Body of pancreas (tissue), 4 donors: ENCODE measurements around the gene NUMA1. TPM values are rescaled to one million over a fixed set of nuclear protein-coding genes. Genes with fewer than 3 reads are reported as not detected.

Experiments
- ATAC-seq: fragments of 150-250 bp; one replicate; pipeline ENCODE4 v1.9.1; 2016
- DNase-seq, 4 donors: peaks; one replicate each; pipeline ENCODE4 v3.0.0-alpha.2; 2019
- H3K27ac ChIP-seq, 4 donors: fragments of 200-600 bp; sonication (generic); 1 replicate in 3 of 4; 2 replicates in 1 of 4; pipeline versions ENCODE4 v1.5.1 to v1.6.1; 2016 to 2019; ENCODE audit warnings: mild to moderate bottlenecking in 1 of 4, mixed read lengths in 1 of 4, moderate library complexity in 1 of 4
- H3K27me3 ChIP-seq, 2 donors: fragments of 200-600 bp; sonication (generic); one replicate each; pipeline ENCODE4 v1.6.0; 2016; ENCODE audit warnings: mild to moderate bottlenecking in 1 of 2
- H3K36me3 ChIP-seq, 2 donors: fragments of 200-600 bp; sonication (generic); replicated peaks in 1 of 2; 2 replicates each; pipeline ENCODE4 v1.5.1; 2016; ENCODE audit warnings: low read depth in 2 of 2; ENCODE audit not compliant: insufficient read depth in 1 of 2
- H3K4me1 ChIP-seq: fragments of 200-600 bp; sonication (generic); one replicate; pipeline ENCODE4 v1.6.0; 2016
- H3K4me3 ChIP-seq, 2 donors: fragments of 200-600 bp; sonication (generic); 1 replicate in 1 of 2; 2 replicates in 1 of 2; pipeline ENCODE4 v1.5.1; 2016 to 2019
- H3K9me3 ChIP-seq, 3 donors: fragments of 200-600 bp; sonication (generic); 1 replicate in 2 of 3; 2 replicates in 1 of 3; pipeline ENCODE4 v1.5.1; 2016
- POLR2A ChIP-seq, 3 donors: fragments of 450-650 bp; IDR thresholded peaks; one replicate each; pipeline ENCODE4 v1.6.1; 2016; ENCODE audit warnings: antibody characterized with exemption in 3 of 3, mild to moderate bottlenecking in 2 of 3
- WGBS, 2 donors: methylation state at CpG; one replicate each; pipeline ENCODE4 v1.1.5; 2017; 5-methylcytosine and 5-hydroxymethylcytosine counted together
- intact Hi-C: fragments of 100-400 bp; cut with DNase I; formaldehyde crosslinking; loops from one replicate; pipeline ENCODE4 v1.15.1; 2023
- total RNA-seq, 2 donors: library from RNA; depleted of rRNA; stranded (reverse); fragments of >200 nt; gene quantifications; one replicate each; pipeline ENCODE4 v1.1.0, GENCODE V29; 2016
- TF ChIP-seq, protein P1 (sequence below), 7 experiments: fragments of 450-650 bp in 4 of 7; fragments of 200-600 bp in 3 of 7; sonication (generic) in 3 of 7; IDR thresholded peaks; one replicate each; pipeline ENCODE4 v1.5.1; 2016 to 2019; ENCODE audit warnings: antibody characterized with exemption in 7 of 7

Gene NUMA1
- total RNA-seq, 2 donors from 2014 or later = 173 to 191 TPM

DNA sequence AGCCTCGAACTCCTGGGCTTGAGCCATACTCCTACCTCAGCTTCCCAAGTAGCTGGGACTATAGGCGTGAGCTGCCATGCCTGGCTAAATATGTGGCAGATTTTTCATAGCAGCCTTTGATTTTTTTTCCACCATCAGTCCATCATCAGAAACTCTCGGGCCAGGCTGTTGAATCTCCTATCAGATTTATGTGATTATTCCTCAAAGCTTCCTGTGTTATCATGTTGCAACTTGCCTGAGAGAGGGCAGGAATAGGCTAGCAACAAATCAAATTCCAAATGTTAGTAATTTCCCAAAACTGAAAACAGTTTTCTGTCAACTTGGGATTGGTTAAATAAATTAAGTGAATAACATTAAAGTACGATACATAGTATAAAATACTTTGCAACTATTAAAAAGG lies 3.7 kb upstream of the NUMA1 start:
- H3K27me3 ChIP-seq = no peaks in the 10 kb centered on the region
- no peaks in the 10 kb centered on the region for H3K36me3 ChIP-seq
- WGBS, 2 donors = 81 to 93% methylated on average over 4 of the region's 4 CpGs
- no peaks in the 10 kb centered on the region for H3K9me3 ChIP-seq
- intact Hi-C loops = no loop called here
- no peak overlapping the region for H3K4me3 ChIP-seq
- no peak for ATAC-seq
- peaks cover 14% of the 10 kb centered on the region for H3K4me1 ChIP-seq
- TF ChIP-seq POLR2A (IDR thresholded peaks at IDR 0.05) = no peak
- TF ChIP-seq, protein P1, sequence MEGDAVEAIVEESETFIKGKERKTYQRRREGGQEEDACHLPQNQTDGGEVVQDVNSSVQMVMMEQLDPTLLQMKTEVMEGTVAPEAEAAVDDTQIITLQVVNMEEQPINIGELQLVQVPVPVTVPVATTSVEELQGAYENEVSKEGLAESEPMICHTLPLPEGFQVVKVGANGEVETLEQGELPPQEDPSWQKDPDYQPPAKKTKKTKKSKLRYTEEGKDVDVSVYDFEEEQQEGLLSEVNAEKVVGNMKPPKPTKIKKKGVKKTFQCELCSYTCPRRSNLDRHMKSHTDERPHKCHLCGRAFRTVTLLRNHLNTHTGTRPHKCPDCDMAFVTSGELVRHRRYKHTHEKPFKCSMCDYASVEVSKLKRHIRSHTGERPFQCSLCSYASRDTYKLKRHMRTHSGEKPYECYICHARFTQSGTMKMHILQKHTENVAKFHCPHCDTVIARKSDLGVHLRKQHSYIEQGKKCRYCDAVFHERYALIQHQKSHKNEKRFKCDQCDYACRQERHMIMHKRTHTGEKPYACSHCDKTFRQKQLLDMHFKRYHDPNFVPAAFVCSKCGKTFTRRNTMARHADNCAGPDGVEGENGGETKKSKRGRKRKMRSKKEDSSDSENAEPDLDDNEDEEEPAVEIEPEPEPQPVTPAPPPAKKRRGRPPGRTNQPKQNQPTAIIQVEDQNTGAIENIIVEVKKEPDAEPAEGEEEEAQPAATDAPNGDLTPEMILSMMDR (IDR thresholded peaks at IDR 0.05) = no peak
- H3K27ac ChIP-seq = no peak overlapping the region
- no peak for DNase-seq

DNA sequence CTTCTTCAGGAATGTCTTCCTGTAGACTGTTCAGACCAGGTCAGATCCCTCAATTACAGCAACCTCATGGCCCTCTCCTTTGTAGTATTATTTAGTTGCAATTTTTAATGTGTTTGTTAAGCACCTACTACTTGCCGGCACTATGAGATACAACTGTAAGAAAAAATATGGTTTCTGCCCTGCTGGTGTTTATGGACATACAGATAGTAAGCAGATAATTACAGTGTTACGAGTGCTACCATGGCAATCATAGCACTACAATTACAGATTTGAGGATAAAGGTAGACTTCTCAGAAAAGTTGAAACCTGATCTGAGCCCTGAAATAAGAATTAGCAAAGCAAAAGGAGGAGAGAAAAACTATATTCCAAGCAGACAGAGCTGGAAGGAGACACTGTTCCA lies 3.1 kb upstream of the NUMA1 start:
- no peak for TF ChIP-seq POLR2A (IDR thresholded peaks at IDR 0.05)
- TF ChIP-seq, protein P1 (IDR thresholded peaks at IDR 0.05) = no peak
- DNase-seq = no peak
- no peak for ATAC-seq
- Histone ChIP-seq H3K4me1 (peaks cover 20% of the 10 kb centered on the region), H3K27ac (no peak overlapping the region), H3K9me3 (no peaks in the 10 kb centered on the region), H3K27me3 (no peaks in the 10 kb centered on the region), H3K36me3 (no peaks in the 10 kb centered on the region), H3K4me3 (no peak overlapping the region)
- intact Hi-C loops = no loop called here
- WGBS, 2 donors = 57 to 76% methylated on average over 2 of the region's 2 CpGs

DNA sequence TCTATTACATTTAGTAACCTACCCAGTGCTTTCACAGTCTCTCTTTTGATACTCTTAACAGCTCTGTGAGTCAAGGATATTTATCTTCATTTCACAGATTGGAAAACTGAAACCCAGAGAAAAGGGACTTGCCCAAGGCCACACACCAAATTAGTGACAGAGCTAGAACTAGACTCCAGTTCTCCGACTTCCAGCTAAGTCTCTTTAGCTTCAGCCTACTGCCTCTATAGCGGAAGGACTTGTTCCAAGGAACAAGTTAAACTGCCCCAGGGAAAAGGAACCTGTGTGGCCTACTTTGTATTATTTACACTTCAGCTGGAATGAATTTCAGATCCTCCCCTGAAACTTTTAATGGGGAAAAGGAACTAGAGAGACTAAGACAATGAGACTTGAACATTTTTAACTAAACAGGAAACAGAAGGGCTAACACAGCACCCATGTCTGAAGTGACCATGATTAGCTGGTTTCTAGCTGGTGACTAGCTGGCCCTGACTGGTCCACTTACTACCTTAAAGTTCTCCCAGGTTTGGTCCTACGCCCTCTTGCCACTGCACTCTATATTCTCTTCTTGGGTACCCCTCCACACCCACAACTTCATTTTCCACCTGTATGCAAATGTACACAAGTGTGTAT lies 1.6 kb upstream of the NUMA1 start:
- Histone ChIP-seq H3K27ac (peak overlapping the region in 2 of 4 donors; percentile 34 to 96), H3K27me3 (no peaks in the 10 kb centered on the region), H3K9me3 (no peaks in the 10 kb centered on the region), H3K4me3 (no peak overlapping the region), H3K36me3 (no peaks in the 10 kb centered on the region), H3K4me1 (peaks cover 25% of the 10 kb centered on the region)
- intact Hi-C loops = no loop called here
- no peak for DNase-seq
- TF ChIP-seq, protein P1 (IDR thresholded peaks at IDR 0.05) = no peak
- no peak for TF ChIP-seq POLR2A (IDR thresholded peaks at IDR 0.05)
- no peak for ATAC-seq
- 73 to 77% methylated on average over 3 of the region's 3 CpGs for WGBS, 2 donors

DNA sequence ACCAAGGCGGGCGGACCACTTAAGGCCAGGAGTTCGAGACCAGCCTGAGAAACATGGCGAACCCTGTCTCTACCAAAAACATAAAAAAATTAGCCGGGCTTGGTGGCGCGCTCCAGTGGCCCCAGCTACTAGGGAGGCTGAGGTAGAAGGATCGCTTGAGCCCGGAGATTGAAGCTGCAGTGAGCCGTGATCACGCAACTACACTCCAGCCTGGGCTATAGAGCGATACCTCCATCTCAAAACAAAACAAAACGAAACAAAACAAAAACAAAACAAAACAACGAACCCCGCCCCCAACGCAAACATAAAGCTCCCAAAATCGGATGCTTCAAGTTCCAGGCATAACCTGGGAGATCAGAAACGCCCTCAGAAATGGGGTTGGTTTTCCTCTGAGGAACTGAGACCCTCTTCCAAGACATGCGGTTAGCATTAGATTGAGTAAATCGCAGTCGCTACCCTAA lies 872 bp upstream of the NUMA1 start:
- H3K4me1 ChIP-seq = peaks cover 25% of the 10 kb centered on the region
- 63 to 77% methylated on average over 19 to 21 of the region's 21 CpGs for WGBS, 2 donors
- ATAC-seq (no peak), DNase-seq (no peak)
- H3K27ac ChIP-seq = peak overlapping the region; percentile 68 to 96 (median 90)
- no peaks in the 10 kb centered on the region for H3K9me3 ChIP-seq
- H3K4me3 ChIP-seq = peak overlapping the region; percentile 10 to 16
- H3K36me3 ChIP-seq = no peaks in the 10 kb centered on the region
- no peaks in the 10 kb centered on the region for H3K27me3 ChIP-seq
- TF ChIP-seq, protein P1 (IDR thresholded peaks at IDR 0.05) = no peak
- TF ChIP-seq POLR2A (IDR thresholded peaks at IDR 0.05) = no peak
- intact Hi-C loops = no loop called here

DNA sequence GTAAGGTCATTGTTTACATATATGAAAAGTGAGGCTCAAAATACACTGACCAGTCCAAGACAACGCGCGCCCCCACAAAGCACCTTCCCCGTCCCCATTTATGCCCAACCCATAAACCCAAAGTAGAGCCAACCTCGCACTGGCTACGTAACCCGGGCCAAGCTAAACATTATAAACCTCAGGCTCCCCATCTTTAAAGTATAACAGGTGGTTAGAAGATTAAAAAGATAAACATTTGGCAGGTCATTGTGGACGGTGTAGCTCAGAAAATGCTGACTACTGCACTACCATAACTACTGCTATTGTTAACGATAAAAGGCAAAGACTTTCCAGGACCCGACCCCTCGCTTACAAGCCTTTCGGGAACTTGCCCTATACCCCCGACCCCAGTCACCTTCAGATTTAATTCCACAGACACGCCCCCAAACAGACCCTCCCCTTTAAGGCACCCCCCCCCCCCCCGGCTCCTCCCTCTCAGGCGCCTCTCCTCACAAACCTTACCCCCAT lies 470 bp downstream of the NUMA1 start:
- Histone ChIP-seq H3K4me1 (peaks cover 25% of the 10 kb centered on the region), H3K4me3 (peak overlapping the region; percentile 58 to 79), H3K27ac (peak overlapping the region; percentile 72 to 96 (median 90)), H3K27me3 (no peaks in the 10 kb centered on the region), H3K36me3 (no peaks in the 10 kb centered on the region), H3K9me3 (no peaks in the 10 kb centered on the region)
- DNase-seq (peak; percentile 19 to 37 (median 32)), ATAC-seq (peak; percentile 37)
- WGBS, 2 donors = 1 to 2% methylated on average over 16 of the region's 16 CpGs
- intact Hi-C loops = no loop called here
- TF ChIP-seq POLR2A (IDR thresholded peaks at IDR 0.05) = no peak
- TF ChIP-seq, protein P1 (IDR thresholded peaks at IDR 0.05) = no peak
